Testis (tissue), 2 donors: Measurements from ENCODE around the gene FBLN2.

ENCODE experiments used
- CTCF ChIP-seq, 3 experiments: fragments of 450-650 bp in 2 of 3; fragments of 200-600 bp in 1 of 3; sonication (generic) in 1 of 3; IDR thresholded peaks; one replicate each; pipeline ENCODE4 v1.5.1; 2016 to 2019; ENCODE audit warnings: antibody characterized with exemption in 3 of 3, mild to moderate bottlenecking in 2 of 3, moderate library complexity in 1 of 3
- POLR2A ChIP-seq: fragments of 450-650 bp; IDR thresholded peaks from one replicate; pipeline ENCODE4 v1.6.1; 2017; ENCODE audit warnings: antibody characterized with exemption, mild to moderate bottlenecking, moderate library complexity

GRCh38 chr3:13504161-13504831 is 44.6 kb upstream of the FBLN2 start:
- no peak for TF ChIP-seq CTCF (IDR thresholded peaks at IDR 0.05)
- TF ChIP-seq POLR2A: no peak
